ENCODE data around the gene PRPF8.

The PRPF8 gene

GRCh38 chr17:1638624-1639300 lies 45.9 kb downstream of the PRPF8 start:
- no peak overlapping the region for H3K4me3 Mint-ChIP-seq
- DNase-seq (ENCODE audit: low spot score): no peak

GRCh38 chr17:1638171-1638590 lies 46.5 kb downstream of the PRPF8 start:
- no peak for DNase-seq (ENCODE audit: low spot score)
- no peaks in the 10 kb centered on the region for H3K36me3 Mint-ChIP-seq (ENCODE audit: low read depth)
- no peak overlapping the region for H3K27ac Mint-ChIP-seq
- H3K9me3 Mint-ChIP-seq: no peaks in the 10 kb centered on the region
- H3K27me3 Mint-ChIP-seq (ENCODE audit: low read depth): no peaks in the 10 kb centered on the region
- no peaks in the 10 kb centered on the region for H3K4me1 Mint-ChIP-seq (ENCODE audit: low read depth)
- H3K4me3 Mint-ChIP-seq: no peak overlapping the region

More at GRCh38 chr17:1638624-1639300, 45.9 kb downstream of the PRPF8 start:
- no peaks in the 10 kb centered on the region for H3K4me1 Mint-ChIP-seq (ENCODE audit: low read depth)
- H3K27me3 Mint-ChIP-seq (ENCODE audit: low read depth): no peaks in the 10 kb centered on the region
- H3K27ac Mint-ChIP-seq: no peak overlapping the region
- H3K9me3 Mint-ChIP-seq: no peaks in the 10 kb centered on the region
- no peaks in the 10 kb centered on the region for H3K36me3 Mint-ChIP-seq (ENCODE audit: low read depth)

GRCh38 chr17:1636732-1637285 lies 47.9 kb downstream of the PRPF8 start:
- Mint-ChIP-seq H3K9me3 (no peaks in the 10 kb centered on the region), H3K4me3 (no peak overlapping the region), H3K27me3 (ENCODE audit: low read depth) (no peaks in the 10 kb centered on the region), H3K36me3 (ENCODE audit: low read depth) (no peaks in the 10 kb centered on the region), H3K4me1 (ENCODE audit: low read depth) (no peaks in the 10 kb centered on the region), H3K27ac (no peak overlapping the region)
- no peak for DNase-seq (ENCODE audit: low spot score)

- H3K27ac Mint-ChIP-seq: no peak overlapping the region
- DNase-seq (ENCODE audit: low spot score): no peak
- no peaks in the 10 kb centered on the region for H3K9me3 Mint-ChIP-seq
- H3K4me1 Mint-ChIP-seq (ENCODE audit: low read depth): no peaks in the 10 kb centered on the region
- no peaks in the 10 kb centered on the region for H3K36me3 Mint-ChIP-seq (ENCODE audit: low read depth)
- no peak overlapping the region for H3K4me3 Mint-ChIP-seq
- peaks cover 8% of the 10 kb centered on the region for H3K27me3 Mint-ChIP-seq (ENCODE audit: low read depth)
Measured at GRCh38 chr17:1635675-1636465, 48.8 kb downstream of the PRPF8 start.

GRCh38 chr17:1634841-1635650 lies 49.6 kb downstream of the PRPF8 start:
- Mint-ChIP-seq H3K27ac (no peak overlapping the region), H3K27me3 (ENCODE audit: low read depth) (peaks cover 16% of the 10 kb centered on the region), H3K36me3 (ENCODE audit: low read depth) (no peaks in the 10 kb centered on the region), H3K4me3 (no peak overlapping the region), H3K4me1 (ENCODE audit: low read depth) (peaks cover 3% of the 10 kb centered on the region), H3K9me3 (no peaks in the 10 kb centered on the region)
- no peak for DNase-seq (ENCODE audit: low spot score)

DNA sequence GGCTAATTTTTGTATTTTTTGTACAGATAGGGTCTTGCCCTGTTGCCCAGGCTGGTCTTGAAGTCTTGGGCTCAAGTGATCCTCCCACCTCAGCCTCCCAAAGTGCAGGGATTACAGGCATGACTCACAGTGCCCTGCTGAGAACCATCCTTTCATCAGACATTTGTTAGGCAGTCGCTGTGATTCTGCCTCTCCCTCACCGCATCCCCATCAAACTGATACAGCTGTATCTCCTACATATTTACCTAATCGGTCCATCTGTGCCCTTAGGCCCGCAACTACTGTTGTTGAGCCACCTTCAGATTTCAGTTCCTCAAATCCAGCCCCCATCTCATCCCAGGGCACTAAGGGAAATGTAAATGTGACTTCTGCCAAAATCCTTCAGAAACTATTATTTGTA lies 54.0 kb downstream of the PRPF8 start:
- Mint-ChIP-seq H3K4me3 (peak overlapping the region; percentile 78), H3K4me1 (ENCODE audit: low read depth) (peaks cover 16% of the 10 kb centered on the region), H3K36me3 (ENCODE audit: low read depth) (no peaks in the 10 kb centered on the region), H3K9me3 (no peaks in the 10 kb centered on the region), H3K27me3 (ENCODE audit: low read depth) (peaks cover 39% of the 10 kb centered on the region), H3K27ac (no peak overlapping the region)
- DNase-seq (ENCODE audit: low spot score): no peak

DNA sequence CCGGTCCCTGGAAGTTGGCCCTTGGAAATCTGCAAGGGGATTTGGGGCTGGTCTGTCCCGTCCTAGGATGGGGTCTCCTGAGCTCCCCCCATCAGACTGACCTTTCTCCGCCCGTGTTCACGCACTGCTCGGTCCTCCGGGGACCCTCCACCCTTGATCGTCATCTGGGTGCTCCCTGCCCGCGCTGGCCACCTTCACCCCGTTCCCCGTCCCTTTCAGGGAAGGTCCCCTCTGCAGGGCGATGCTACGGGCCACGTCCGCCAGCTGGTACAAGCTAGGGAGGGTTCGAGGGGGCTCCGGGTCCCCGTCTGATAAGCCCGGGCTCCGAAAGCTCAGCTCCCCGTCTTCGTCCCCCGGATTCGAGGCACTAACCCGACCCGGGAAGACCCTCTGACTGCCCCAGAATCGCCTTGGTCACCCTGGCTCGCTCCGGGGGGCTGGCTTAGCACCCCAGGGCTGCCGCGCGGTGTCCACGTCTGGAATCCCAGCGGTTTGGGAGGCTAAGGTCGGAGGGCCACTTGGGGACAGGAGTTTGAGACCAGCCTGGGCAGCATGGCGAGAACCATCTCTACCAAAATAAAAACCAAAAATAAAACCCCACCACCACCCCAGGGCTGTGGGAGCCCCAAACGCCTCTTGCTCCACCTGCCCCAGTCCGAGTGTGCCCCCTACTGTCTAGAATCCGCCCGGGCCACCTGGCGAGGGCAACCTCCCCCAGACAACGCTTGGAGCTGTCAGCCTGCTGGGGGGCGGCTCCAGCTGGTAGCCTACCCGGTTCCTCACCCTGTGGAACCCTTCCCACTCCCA lies 55.0 kb downstream of the PRPF8 start:
- peak overlapping the region; percentile 76 for H3K27ac Mint-ChIP-seq
- peaks cover 48% of the 10 kb centered on the region for H3K27me3 Mint-ChIP-seq (ENCODE audit: low read depth)
- H3K9me3 Mint-ChIP-seq: no peaks in the 10 kb centered on the region
- peak; percentile 68 for DNase-seq (ENCODE audit: low spot score)
- H3K4me3 Mint-ChIP-seq: peak overlapping the region; percentile 78
- H3K36me3 Mint-ChIP-seq (ENCODE audit: low read depth): no peaks in the 10 kb centered on the region
- H3K4me1 Mint-ChIP-seq (ENCODE audit: low read depth): peaks cover 16% of the 10 kb centered on the region

DNA sequence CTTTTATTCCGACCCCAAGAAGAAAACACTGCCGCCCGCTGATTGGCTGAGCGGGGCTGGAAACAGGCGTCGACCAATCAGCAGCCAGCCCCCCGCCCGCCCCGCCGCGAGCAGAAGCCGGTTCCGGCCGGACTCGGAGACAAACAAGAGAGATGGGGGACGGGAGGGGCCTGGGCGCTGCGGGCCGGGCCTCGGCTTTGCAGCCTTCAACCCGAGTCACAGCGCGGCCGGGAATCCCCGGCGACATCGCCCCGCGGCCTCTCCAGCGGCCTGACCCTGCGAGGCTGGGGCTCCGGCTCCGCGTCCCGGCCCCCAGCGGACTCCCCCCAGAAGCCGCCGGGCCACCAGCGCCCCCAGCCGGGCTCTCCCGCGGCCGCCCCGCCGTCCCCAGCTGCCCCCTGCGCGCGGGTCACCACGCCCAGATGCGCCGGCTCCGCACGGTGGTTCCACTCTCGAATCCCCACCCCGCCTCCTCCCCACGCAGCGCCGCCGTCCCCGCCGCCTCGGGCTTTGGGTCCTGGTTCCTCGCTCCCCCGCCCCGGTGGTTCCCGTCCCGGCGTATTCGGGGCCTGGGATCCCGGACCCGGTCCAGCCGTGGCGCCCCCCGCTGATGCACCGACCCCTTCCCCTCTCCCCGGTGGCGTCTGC lies 55.7 kb downstream of the PRPF8 start:
- H3K4me3 Mint-ChIP-seq: peak overlapping the region; percentile 89
- no peaks in the 10 kb centered on the region for H3K9me3 Mint-ChIP-seq
- H3K27ac Mint-ChIP-seq: peak overlapping the region; percentile 77
- DNase-seq (ENCODE audit: low spot score): peak; percentile 85
- peaks cover 16% of the 10 kb centered on the region for H3K4me1 Mint-ChIP-seq (ENCODE audit: low read depth)
- peaks cover 49% of the 10 kb centered on the region for H3K27me3 Mint-ChIP-seq (ENCODE audit: low read depth)
- no peaks in the 10 kb centered on the region for H3K36me3 Mint-ChIP-seq (ENCODE audit: low read depth)

- Mint-ChIP-seq H3K4me1 (ENCODE audit: low read depth) (peaks cover 16% of the 10 kb centered on the region), H3K4me3 (peak within 1 kb of the TSS; percentile 89), H3K27me3 (ENCODE audit: low read depth) (peaks cover 49% of the 10 kb centered on the region), H3K27ac (peak within 1 kb of the TSS; percentile 77), H3K9me3 (no peaks in the 10 kb centered on the region), H3K36me3 (ENCODE audit: low read depth) (no peaks in the 10 kb centered on the region)
- DNase-seq (ENCODE audit: low spot score): peak; percentile 81
Measured at GRCh38 chr17:1627982-1628855, 56.4 kb downstream of the PRPF8 start, which contains the start of gene SLC43A2. Gene SLC43A2, minus strand, starts transcription at chr17:1628834. Its CDS starts 960 bp downstream, at chr17:1627874.

- Mint-ChIP-seq H3K4me1 (ENCODE audit: low read depth) (peaks cover 16% of the 10 kb centered on the region), H3K27me3 (ENCODE audit: low read depth) (peaks cover 49% of the 10 kb centered on the region), H3K27ac (no peak overlapping the region), H3K36me3 (ENCODE audit: low read depth) (no peaks in the 10 kb centered on the region), H3K4me3 (peak overlapping the region; percentile 63), H3K9me3 (no peaks in the 10 kb centered on the region)
- DNase-seq (ENCODE audit: low spot score): no peak
Measured at GRCh38 chr17:1627182-1627981, 57.3 kb downstream of the PRPF8 start.

DNA sequence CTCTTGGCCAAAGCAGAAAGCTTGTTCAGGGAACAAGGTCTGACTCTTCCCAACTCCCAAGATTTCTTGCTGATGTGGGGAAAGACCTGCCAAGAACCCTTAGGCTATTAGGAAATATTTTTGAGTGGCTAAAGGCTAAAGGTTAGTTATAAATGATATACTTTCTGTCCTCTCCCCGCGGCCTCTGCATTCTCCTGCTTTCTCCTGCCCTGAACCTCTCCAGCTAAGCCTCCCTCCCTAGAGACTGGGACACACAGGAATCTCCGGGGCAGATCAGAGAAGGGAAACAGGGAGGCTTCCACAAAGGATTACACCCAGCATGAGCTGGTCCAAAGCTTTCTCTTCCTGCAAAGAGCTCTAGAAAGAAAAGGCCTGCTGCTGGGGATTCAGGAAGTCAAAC lies 58.3 kb downstream of the PRPF8 start:
- no peak for DNase-seq (ENCODE audit: low spot score)
- H3K27me3 Mint-ChIP-seq (ENCODE audit: low read depth): peaks cover 44% of the 10 kb centered on the region
- no peak overlapping the region for H3K4me3 Mint-ChIP-seq
- H3K9me3 Mint-ChIP-seq: no peaks in the 10 kb centered on the region
- H3K27ac Mint-ChIP-seq: no peak overlapping the region
- no peaks in the 10 kb centered on the region for H3K36me3 Mint-ChIP-seq (ENCODE audit: low read depth)
- peaks cover 16% of the 10 kb centered on the region for H3K4me1 Mint-ChIP-seq (ENCODE audit: low read depth)

Measured in T-helper 2 cell treated with Interferon-gamma antibody and Interleukin-4, amounts not matched to agents 5 μg/mL and 100 μg/mL, for 36 hours (primary cell).